GM23248 (cell line): Measurements from ENCODE around the gene CCDC77. TPM values are rescaled to one million over a fixed set of nuclear protein-coding genes. Genes with fewer than 3 reads are reported as not detected.
A peak's percentile ranks its signal among the peaks of the same experiment; 100 is the strongest.

Source experiments
- DNase-seq: peaks from one replicate; pipeline ENCODE4 v3.0.0-alpha.2; 2015
- H2AFZ ChIP-seq: fragments of 200-600 bp; sonication (generic); 2 replicates; pipeline ENCODE4 v1.6.1; 2016; ENCODE audit warnings: antibody characterized with exemption
- H3F3A ChIP-seq: fragments of 200-600 bp; sonication (generic); 2 replicates; pipeline ENCODE4 v1.6.1; 2016; ENCODE audit warnings: mild to moderate bottlenecking, antibody characterized with exemption, mixed run types; ENCODE audit not compliant: insufficient read depth
- H3K27ac ChIP-seq: fragments of 200-600 bp; sonication (generic); 2 replicates; pipeline ENCODE4 v1.5.1; 2016; ENCODE audit warnings: mild to moderate bottlenecking
- H3K27me3 ChIP-seq: fragments of 200-600 bp; sonication (generic); replicated peaks from 2 replicates; pipeline ENCODE4 v1.6.1; 2016; ENCODE audit warnings: mild to moderate bottlenecking; ENCODE audit not compliant: insufficient read depth
- H3K36me3 ChIP-seq: fragments of 200-600 bp; sonication (generic); 2 replicates; pipeline ENCODE4 v1.6.1; 2016; ENCODE audit warnings: low read depth, mild to moderate bottlenecking
- H3K4me1 ChIP-seq: fragments of 200-600 bp; sonication (generic); 2 replicates; pipeline ENCODE4 v1.6.1; 2016; ENCODE audit warnings: mild to moderate bottlenecking; ENCODE audit not compliant: insufficient read depth
- H3K4me2 ChIP-seq: fragments of 200-600 bp; sonication (generic); one replicate; pipeline ENCODE4 v1.6.1; 2016; ENCODE audit warnings: mild to moderate bottlenecking; ENCODE audit not compliant: unreplicated experiment
- H3K4me3 ChIP-seq: fragments of 200-600 bp; sonication (generic); 2 replicates; pipeline ENCODE4 v1.5.1; 2016; ENCODE audit warnings: mild to moderate bottlenecking
- H3K79me2 ChIP-seq: fragments of 200-600 bp; sonication (generic); 2 replicates; pipeline ENCODE4 v1.6.1; 2016; ENCODE audit warnings: mild to moderate bottlenecking; ENCODE audit not compliant: insufficient read depth
- H3K9ac ChIP-seq: fragments of 200-600 bp; sonication (generic); 2 replicates; pipeline ENCODE4 v1.6.1; 2016; ENCODE audit warnings: mild to moderate bottlenecking
- H3K9me2 ChIP-seq: fragments of 200-600 bp; sonication (generic); 2 replicates; pipeline ENCODE4 v1.6.1; 2016; ENCODE audit warnings: mixed run types, mild to moderate bottlenecking, moderate library complexity; ENCODE audit not compliant: insufficient read depth
- H3K9me3 ChIP-seq: fragments of 200-600 bp; sonication (generic); one replicate; pipeline ENCODE4 v1.6.1; 2017; ENCODE audit warnings: low read depth
- H4K20me1 ChIP-seq: fragments of 200-600 bp; sonication (generic); 2 replicates; pipeline ENCODE4 v1.6.0; 2016; ENCODE audit not compliant: insufficient read depth
- EZH2 ChIP-seq: fragments of 200-600 bp; sonication (generic); IDR thresholded peaks from 2 replicates; pipeline ENCODE4 v1.6.1; 2018; ENCODE audit warnings: antibody characterized with exemption, mild to moderate bottlenecking; ENCODE audit not compliant: insufficient read depth, poor library complexity, severe bottlenecking
- EZH2phosphoT487 ChIP-seq: fragments of 200-600 bp; sonication (generic); IDR thresholded peaks from 2 replicates; pipeline ENCODE4 v1.6.1; 2018; ENCODE audit warnings: antibody characterized with exemption, moderate library complexity, mild to moderate bottlenecking, low read depth; ENCODE audit not compliant: insufficient read depth
- WGBS, 2 experiments: methylation state at CpG; one replicate each; pipeline ENCODE4 v1.1.6; 2015 to 2017; ENCODE audit warnings: low lambda C conversion rate in 2 of 2, low coverage in 1 of 2; ENCODE audit errors: missing lambda C conversion rate in 2 of 2; 5-methylcytosine and 5-hydroxymethylcytosine counted together
- in situ Hi-C: fragments of 300-500 bp; cut with MboI; formaldehyde crosslinking; loops from 2 replicates; pipeline ENCODE4 v1.15.0; 2020
- polyA plus RNA-seq: library from polyadenylated mRNA; unstranded; fragments of >200 nt; fragmentation: Nextera tagmentation; extraction: Ambion mirVana; gene quantifications from 2 replicates; pipeline ENCODE4 v1.2.1, GENCODE V29; 2016
- total RNA-seq: library from RNA; depleted of rRNA; stranded (reverse); fragments of >200 nt; shearing (Covaris generic); gene quantifications from 2 replicates; pipeline ENCODE4 v1.2.3, GENCODE V29; 2014

Gene CCDC77
- total and polyA plus RNA-seq, 2 experiments from 2014 or later: 6.3 to 8.3 TPM

DNA sequence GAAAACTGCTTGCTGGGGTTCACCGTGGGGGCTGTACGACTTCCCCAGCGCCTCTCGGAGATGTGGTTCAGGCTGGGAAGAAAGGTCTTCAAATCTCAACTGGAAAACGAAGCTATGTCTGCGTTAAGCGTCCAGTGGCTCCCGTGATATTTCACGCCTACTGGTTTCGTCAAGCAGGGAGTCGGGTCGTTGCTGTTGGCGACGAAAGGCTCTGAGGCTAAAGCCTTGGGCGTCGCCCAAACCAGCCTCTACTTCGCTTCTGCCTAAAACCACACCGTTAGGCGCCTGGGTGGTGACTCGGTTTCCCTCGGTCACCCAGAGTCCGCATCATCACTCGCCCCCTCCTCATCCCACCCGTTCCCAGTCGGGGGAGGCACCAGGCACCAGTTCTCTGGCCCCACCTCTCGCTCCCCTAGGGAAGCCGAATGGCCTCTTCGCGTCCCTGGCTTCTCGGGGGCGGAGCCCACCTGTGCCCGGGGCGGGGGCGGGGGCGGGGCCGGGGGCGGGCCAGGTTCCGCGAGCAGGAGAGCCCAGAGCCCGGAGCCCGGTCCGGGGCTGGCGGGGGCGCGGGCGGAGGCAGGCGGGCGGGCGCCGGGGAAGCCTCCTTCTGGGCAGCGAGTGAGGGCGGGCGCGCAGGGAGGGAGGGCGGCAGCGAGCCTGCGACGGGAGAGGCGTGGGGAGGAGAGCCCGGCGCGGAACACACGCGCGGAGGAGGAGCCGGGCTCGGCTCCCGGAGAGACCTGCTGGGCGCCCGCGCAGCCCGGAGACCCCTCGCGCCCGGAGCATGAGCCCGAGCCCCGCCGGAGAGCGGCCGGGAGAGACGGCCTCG, 58.2 kb downstream of the CCDC77 start, which contains the start of gene B4GALNT3:
B4GALNT3 (plus strand) TSS at position 510 of the 829 bp plus-strand sequence. CDS start 438 bp downstream, outside the sequence.
- no peaks in the 10 kb centered on the region for H3F3A ChIP-seq
- no peak within 1 kb of the TSS for H3K9ac ChIP-seq
- no peaks in the 10 kb centered on the region for H3K9me2 ChIP-seq
- 6 to 9% methylated on average over 29 to 67 of the region's 82 CpGs for WGBS, 2 experiments
- TF ChIP-seq EZH2 (no peak), EZH2phosphoT487 (no peak)
- peak within 1 kb of the TSS; percentile 55 for H2AFZ ChIP-seq
- in situ Hi-C loops: no loop called here
- no peaks in the 10 kb centered on the region for H3K9me3 ChIP-seq
- peaks cover 77% of the 10 kb centered on the region for H3K27me3 ChIP-seq
- DNase-seq: peak; percentile 62
- no peak within 1 kb of the TSS for H3K27ac ChIP-seq
- H3K4me1 ChIP-seq: peaks cover 5% of the 10 kb centered on the region; the same call in 1 of the 2 replicates
- H3K79me2 ChIP-seq: no peaks in the 10 kb centered on the region
- no peaks in the 10 kb centered on the region for H3K36me3 ChIP-seq
- H4K20me1 ChIP-seq: no peaks in the 10 kb centered on the region
- peak within 1 kb of the TSS; percentile 61 for H3K4me3 ChIP-seq
- H3K4me2 ChIP-seq: peak within 1 kb of the TSS; percentile 47

DNA sequence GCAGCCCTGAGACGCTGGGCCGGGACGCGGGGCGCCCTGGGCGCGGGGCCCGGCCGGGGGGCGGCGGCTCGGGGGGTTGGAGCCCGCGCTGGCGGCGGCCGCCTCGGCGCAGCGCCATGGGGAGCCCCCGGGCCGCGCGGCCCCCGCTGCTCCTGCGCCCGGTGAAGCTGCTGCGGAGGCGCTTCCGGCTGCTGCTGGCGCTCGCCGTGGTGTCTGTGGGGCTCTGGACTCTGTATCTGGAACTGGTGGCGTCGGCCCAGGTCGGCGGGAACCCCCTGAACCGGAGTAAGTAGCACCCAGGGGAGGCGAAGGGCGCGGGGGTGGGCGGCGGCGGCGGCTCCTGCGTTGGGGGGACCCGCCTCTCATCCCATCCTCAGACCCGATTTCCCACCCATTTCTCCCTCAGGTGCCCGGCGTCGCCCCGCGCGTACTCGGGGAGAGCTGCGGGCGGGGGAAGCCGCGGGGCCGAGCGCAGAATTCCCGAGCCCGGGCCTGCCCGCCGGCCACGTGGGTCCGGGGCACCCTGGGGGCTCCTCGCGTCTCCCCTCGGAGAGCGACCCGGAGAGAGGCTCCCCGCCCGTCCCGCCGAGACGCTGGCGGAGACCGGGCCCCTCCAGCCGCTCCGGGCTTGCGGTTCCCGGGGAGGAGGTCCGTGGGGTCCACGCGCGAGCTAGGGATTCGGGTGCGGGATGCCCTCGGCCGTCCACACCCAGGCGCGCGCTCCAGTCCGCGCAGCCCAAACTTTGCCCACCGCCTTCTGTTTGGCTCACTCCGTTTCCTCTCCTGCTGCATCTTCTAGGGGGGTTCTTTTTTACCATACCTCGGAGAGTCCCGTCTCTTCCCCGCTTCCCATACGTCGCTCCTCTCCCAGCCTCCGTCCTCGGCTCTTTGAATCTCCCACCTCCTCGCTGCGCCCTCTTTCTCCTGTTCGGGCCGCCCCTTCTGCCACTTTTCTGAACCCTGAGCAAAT, 59.1 kb downstream of the CCDC77 start:
- peaks cover 79% of the 10 kb centered on the region for H3K27me3 ChIP-seq
- H3K4me1 ChIP-seq: peaks cover 5% of the 10 kb centered on the region; the same call in 1 of the 2 replicates
- peak overlapping the region; percentile 47 for H3K4me2 ChIP-seq
- WGBS, 2 experiments: 16 to 39% methylated on average over 36 to 90 of the region's 109 CpGs
- H3K36me3 ChIP-seq: no peaks in the 10 kb centered on the region
- no peaks in the 10 kb centered on the region for H4K20me1 ChIP-seq
- H3F3A ChIP-seq: no peaks in the 10 kb centered on the region
- no peak overlapping the region for H3K9ac ChIP-seq
- in situ Hi-C loops: no loop called here
- DNase-seq: peak; percentile 51
- H3K79me2 ChIP-seq: no peaks in the 10 kb centered on the region
- H3K4me3 ChIP-seq: peak overlapping the region; percentile 56
- H3K9me3 ChIP-seq: no peaks in the 10 kb centered on the region
- no peak overlapping the region for H2AFZ ChIP-seq
- no peaks in the 10 kb centered on the region for H3K9me2 ChIP-seq
- no peak overlapping the region for H3K27ac ChIP-seq
- TF ChIP-seq EZH2 (peak; percentile 80), EZH2phosphoT487 (0 out of 2 replicates have a peak, but pooled peaks have one; percentile 22)

DNA sequence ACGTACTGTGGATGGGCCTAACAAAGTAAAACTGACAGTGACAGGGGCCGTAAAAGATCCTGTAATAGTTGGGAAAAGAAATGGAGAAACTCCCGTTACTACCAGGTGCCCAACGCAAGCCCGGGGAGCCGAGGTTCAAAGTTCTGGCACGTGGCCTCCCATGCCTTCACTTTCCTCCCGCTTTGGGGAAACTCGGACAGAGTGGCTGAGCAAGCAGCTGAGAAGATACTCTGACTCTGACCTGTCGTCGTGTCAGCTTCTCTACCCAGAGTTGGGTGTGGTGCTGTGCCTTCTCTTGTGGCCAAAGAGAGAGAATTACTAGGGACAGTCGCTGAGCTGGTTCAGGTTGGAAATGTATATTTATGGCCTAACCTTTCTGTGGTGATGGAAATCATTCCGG, 60.0 kb downstream of the CCDC77 start:
- H3K36me3 ChIP-seq: no peaks in the 10 kb centered on the region
- in situ Hi-C loops: no loop called here
- H3K9me3 ChIP-seq: no peaks in the 10 kb centered on the region
- H2AFZ ChIP-seq: no peak overlapping the region
- no peaks in the 10 kb centered on the region for H3K9me2 ChIP-seq
- no peak overlapping the region for H3K9ac ChIP-seq
- peaks cover 76% of the 10 kb centered on the region for H3K27me3 ChIP-seq
- no peak overlapping the region for H3K4me3 ChIP-seq
- 46 to 51% methylated on average over 13 of the region's 13 CpGs for WGBS, 2 experiments
- no peaks in the 10 kb centered on the region for H4K20me1 ChIP-seq
- H3K4me2 ChIP-seq: no peak overlapping the region
- no peak for DNase-seq
- H3F3A ChIP-seq: no peaks in the 10 kb centered on the region
- TF ChIP-seq EZH2: no peak
- H3K79me2 ChIP-seq: no peaks in the 10 kb centered on the region
- H3K27ac ChIP-seq: no peak overlapping the region
- peaks cover 5% of the 10 kb centered on the region; the same call in 1 of the 2 replicates for H3K4me1 ChIP-seq
